Prostate gland (tissue), 2 donors: ENCODE data around the gene ANP32B. TPM values are rescaled to one million over a fixed set of nuclear protein-coding genes. Genes with fewer than 3 reads are reported as not detected.

Experiments used
- DNase-seq: peaks from one replicate; pipeline ENCODE4 v3.0.0-alpha.2; 2019; ENCODE audit warnings: low spot score
- H3K27ac ChIP-seq, 2 donors: fragments of 200-600 bp; sonication (generic); 2 replicates each; pipeline ENCODE4 v1.5.1; 2017 to 2019
- H3K27me3 ChIP-seq: fragments of 200-600 bp; sonication (generic); replicated peaks from 2 replicates; pipeline ENCODE4 v1.5.1; 2019; ENCODE audit not compliant: insufficient read depth
- H3K36me3 ChIP-seq, 2 donors: fragments of 200-600 bp; sonication (generic); 1 replicate in 1 of 2; 2 replicates in 1 of 2; pipeline versions ENCODE4 v1.5.1 to v1.8.1; 2017 to 2019
- H3K4me1 ChIP-seq: fragments of 200-600 bp; sonication (generic); replicated peaks from 2 replicates; pipeline ENCODE4 v1.5.1; 2019
- H3K4me3 ChIP-seq, 2 donors: fragments of 200-600 bp; sonication (generic); 2 replicates each; pipeline ENCODE4 v1.5.1; 2017 to 2019
- H3K9me3 ChIP-seq: fragments of 200-600 bp; sonication (generic); 2 replicates; pipeline ENCODE4 v1.5.1; 2017
- CTCF ChIP-seq, 4 experiments: fragments of 200-600 bp in 2 of 4; fragments of 450-650 bp in 2 of 4; sonication (generic) in 2 of 4; IDR thresholded peaks; 1 replicate in 3 of 4; 2 replicates in 1 of 4; pipeline ENCODE4 v1.5.1; 2016 to 2019; ENCODE audit warnings: antibody characterized with exemption in 4 of 4, mild to moderate bottlenecking in 2 of 4, moderate library complexity in 2 of 4
- POLR2A ChIP-seq: fragments of 450-650 bp; IDR thresholded peaks from one replicate; pipeline ENCODE4 v1.6.1; 2016; ENCODE audit warnings: antibody characterized with exemption, mild to moderate bottlenecking
- POLR2AphosphoS5 ChIP-seq: sonication (generic); formaldehyde crosslinking; IDR thresholded peaks from one replicate; pipeline ENCODE4 v1.6.1; 2017; ENCODE audit warnings: antibody characterized with exemption
- WGBS: methylation state at CpG from one replicate; pipeline ENCODE4 v1.1.5; 2018; 5-methylcytosine and 5-hydroxymethylcytosine counted together
- intact Hi-C: fragments of 100-400 bp; cut with DNase I; formaldehyde crosslinking; loops from one replicate; pipeline ENCODE4 v1.14.2; 2022
- total RNA-seq, 2 donors: library from RNA; depleted of rRNA; stranded (reverse); fragments of >200 nt; gene quantifications; one replicate each; pipeline ENCODE4 v1.1.0, GENCODE V29; 2016

The ANP32B gene
- total RNA-seq, 2 donors from 2014 or later, result 22.5 to 25.1 TPM

GRCh38 chr9:98039607-98040017 lies 56.5 kb downstream of the ANP32B start:
- Histone ChIP-seq H3K9me3 (no peaks in the 10 kb centered on the region), H3K27me3 (no peaks in the 10 kb centered on the region), H3K36me3 (no peaks in the 10 kb centered on the region), H3K4me1 (no peaks in the 10 kb centered on the region), H3K27ac (no peak overlapping the region), H3K4me3 (no peak overlapping the region)
- intact Hi-C loops, result loop anchor here (5.0 kb wide), 1 partner anchor 52 kb away; no protein-coding TSS in a partner anchor
- no peak for DNase-seq
- TF ChIP-seq POLR2A (no peak), CTCF (IDR thresholded peaks at IDR 0.05) (no peak), POLR2AphosphoS5 (no peak)
- WGBS, result 70% methylated on average over 10 of the region's 10 CpGs

DNA sequence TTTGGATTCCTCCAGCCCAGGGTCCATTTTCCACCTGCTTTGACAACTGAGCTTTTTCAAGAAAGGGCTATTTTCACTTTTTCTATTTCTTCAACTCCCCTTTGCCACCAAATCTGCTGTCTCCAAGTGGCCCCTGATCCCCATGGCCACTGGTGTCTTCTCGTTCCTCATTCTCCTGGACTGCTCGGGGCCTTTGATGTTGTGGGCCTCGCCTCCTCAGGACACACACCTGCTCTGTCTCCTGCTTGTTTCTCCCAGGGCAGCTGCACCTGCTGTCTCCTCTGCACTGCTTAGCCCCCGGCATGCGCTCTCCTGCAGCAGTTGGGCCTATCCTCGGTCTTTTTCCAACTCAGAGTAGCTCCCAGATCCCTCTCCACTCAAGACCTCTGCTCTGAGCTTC lies 57.1 kb downstream of the ANP32B start:
- 92% methylated on average over 6 of the region's 6 CpGs for WGBS
- intact Hi-C loops, result no loop called here
- H3K27me3 ChIP-seq, result no peaks in the 10 kb centered on the region
- DNase-seq, result no peak
- no peak overlapping the region for H3K27ac ChIP-seq
- H3K36me3 ChIP-seq, result no peaks in the 10 kb centered on the region
- H3K9me3 ChIP-seq, result no peaks in the 10 kb centered on the region
- no peak overlapping the region for H3K4me3 ChIP-seq
- no peak for TF ChIP-seq POLR2AphosphoS5
- TF ChIP-seq POLR2A, result no peak
- no peak for TF ChIP-seq CTCF (IDR thresholded peaks at IDR 0.05)
- no peaks in the 10 kb centered on the region for H3K4me1 ChIP-seq

DNA sequence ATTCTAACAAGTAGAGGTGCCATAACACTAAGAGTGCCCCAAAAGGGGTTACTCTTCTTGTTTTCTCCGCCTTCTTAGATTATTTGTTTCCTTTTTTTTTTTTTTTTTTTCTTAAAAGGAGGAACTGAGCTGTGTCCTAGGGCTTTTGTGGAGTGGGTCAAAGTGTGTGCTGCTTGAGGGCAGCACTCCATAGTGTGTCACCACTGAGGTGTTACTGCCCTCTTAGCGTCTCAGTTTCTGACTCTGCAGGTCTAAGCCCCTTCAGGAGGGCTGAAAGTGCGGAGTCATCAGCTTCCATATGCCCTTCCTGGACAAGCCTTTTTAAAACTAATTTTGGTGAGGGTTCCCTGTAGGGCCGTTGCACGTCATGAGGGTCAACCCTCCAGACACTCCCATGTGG lies 60.8 kb downstream of the ANP32B start:
- Histone ChIP-seq H3K27ac (no peak overlapping the region), H3K4me1 (no peaks in the 10 kb centered on the region), H3K4me3 (no peak overlapping the region), H3K9me3 (no peaks in the 10 kb centered on the region), H3K27me3 (no peaks in the 10 kb centered on the region), H3K36me3 (no peaks in the 10 kb centered on the region)
- DNase-seq, result no peak
- TF ChIP-seq CTCF (IDR thresholded peaks at IDR 0.05), result no peak
- no peak for TF ChIP-seq POLR2AphosphoS5
- no peak for TF ChIP-seq POLR2A
- intact Hi-C loops, result no loop called here
- 79% methylated on average over 5 of the region's 5 CpGs for WGBS

DNA sequence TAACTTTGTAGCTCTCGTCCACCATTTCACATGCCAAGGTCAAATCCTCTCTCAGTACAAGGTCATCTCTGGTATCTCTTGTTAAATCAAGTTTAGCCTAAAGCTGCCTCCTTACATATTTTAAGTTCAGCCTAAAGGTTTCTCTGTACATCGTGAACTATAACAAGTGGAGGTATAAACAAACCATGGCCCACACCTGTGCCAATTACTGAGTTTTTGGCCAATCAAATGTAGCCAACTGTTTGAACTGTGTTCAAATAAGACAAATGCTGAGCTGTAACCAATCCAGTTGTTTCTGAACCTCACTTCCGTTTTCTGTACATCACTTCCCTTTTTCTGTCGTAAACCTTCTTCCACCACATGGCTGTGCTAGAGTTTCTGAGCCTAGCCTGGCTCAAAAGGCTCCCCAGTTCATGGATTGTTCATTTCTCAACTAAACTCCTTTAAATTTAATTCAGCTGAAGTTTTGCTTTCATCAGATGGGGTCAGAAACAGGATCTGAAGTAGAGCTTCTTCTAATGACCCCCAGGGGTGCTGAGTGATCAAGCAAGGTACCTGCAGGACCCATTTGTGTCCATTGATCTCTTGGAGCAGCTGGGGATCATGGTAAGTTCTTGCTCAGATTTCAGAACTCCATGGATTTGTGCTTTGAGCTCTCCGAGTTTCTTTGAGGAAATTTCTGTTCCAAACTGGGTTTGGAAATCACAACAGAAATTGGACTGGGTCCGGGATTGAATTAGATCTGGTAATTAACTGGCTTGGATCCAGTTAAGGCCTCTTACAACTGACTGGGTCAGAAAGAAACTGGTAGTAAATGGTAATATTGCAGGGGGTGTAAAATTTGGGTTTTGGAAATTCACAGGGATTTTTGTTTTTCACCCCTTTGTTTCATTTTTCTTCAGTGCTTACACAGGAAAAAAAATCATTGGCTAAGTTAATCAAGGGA lies 62.4 kb downstream of the ANP32B start:
- no peaks in the 10 kb centered on the region for H3K4me1 ChIP-seq
- no peaks in the 10 kb centered on the region for H3K36me3 ChIP-seq
- no peak for DNase-seq
- H3K9me3 ChIP-seq, result no peaks in the 10 kb centered on the region
- H3K27me3 ChIP-seq, result no peaks in the 10 kb centered on the region
- intact Hi-C loops, result no loop called here
- no peak overlapping the region for H3K4me3 ChIP-seq
- no peak overlapping the region for H3K27ac ChIP-seq
- WGBS, result 80% methylated on average over 6 of the region's 6 CpGs
- TF ChIP-seq POLR2AphosphoS5 (no peak), CTCF (IDR thresholded peaks at IDR 0.05) (no peak), POLR2A (no peak)

GRCh38 chr9:98046180-98046543 lies 63.0 kb downstream of the ANP32B start:
- Histone ChIP-seq H3K4me3 (no peak overlapping the region), H3K4me1 (no peaks in the 10 kb centered on the region), H3K27me3 (no peaks in the 10 kb centered on the region), H3K36me3 (no peaks in the 10 kb centered on the region), H3K27ac (no peak overlapping the region), H3K9me3 (no peaks in the 10 kb centered on the region)
- intact Hi-C loops, result no loop called here
- no peak for DNase-seq
- WGBS, result 95% methylated on average over 9 of the region's 9 CpGs
- TF ChIP-seq CTCF (IDR thresholded peaks at IDR 0.05), result no peak
- TF ChIP-seq POLR2AphosphoS5, result no peak
- no peak for TF ChIP-seq POLR2A
